ENCODE measurements around the gene WDFY4.

WDFY4 gene

GRCh38 chr10:48683424-48683823 is 1.2 kb upstream of the WDFY4 start:
- in situ Hi-C loops (cut with MboI; ENCODE audit: low sequenced_read_pairs) = no loop called here

- in situ Hi-C loops (cut with MboI; ENCODE audit: low sequenced_read_pairs) = no loop called here
These were observed 805 bp upstream of the WDFY4 start for GRCh38 chr10:48683868-48684267.

GRCh38 chr10:48684463-48684791 is 246 bp upstream of the WDFY4 start:
- in situ Hi-C loops (cut with MboI; ENCODE audit: low sequenced_read_pairs) = no loop called here

- in situ Hi-C loops (cut with MboI; ENCODE audit: low sequenced_read_pairs) = no loop called here
These were observed 1.1 kb downstream of the WDFY4 start for GRCh38 chr10:48685731-48686130.

GRCh38 chr10:48690791-48691660 is 6.4 kb downstream of the WDFY4 start:
- in situ Hi-C loops (cut with MboI; ENCODE audit: low sequenced_read_pairs) = no loop called here

DNA sequence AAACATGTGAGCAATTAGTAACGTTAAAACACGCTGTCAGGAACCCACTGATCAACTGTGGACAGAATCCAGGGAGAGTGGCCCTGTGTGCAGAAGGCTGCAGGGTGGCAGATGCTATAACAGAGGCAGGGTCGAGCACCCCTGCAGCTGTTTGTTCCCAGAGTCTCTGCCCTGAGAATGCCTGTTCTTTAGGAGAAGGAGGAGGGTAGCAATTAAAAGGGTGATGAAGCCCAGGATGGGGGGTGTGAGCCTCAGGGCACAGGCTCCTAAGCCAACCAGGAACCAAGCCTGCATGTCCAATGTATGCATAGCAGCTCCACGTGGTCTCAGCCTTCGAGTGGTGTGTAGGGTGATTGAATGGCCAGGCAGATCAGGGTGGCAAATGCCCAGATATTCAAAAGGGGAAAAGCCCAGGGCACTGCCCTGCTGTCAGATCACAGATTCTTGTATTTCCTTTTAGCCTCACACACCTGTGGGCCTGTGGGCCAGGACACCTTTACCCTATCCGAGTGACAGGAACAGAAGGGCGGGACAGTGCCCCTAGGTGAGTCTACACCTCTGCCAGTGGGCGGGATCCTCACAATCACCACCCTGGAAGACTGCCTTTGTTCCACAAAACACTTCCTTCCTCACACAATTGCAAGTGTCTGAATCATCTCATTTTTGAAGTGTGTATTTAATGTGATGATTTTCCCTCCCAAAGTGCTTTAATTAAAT is 7.3 kb downstream of the WDFY4 start:
- in situ Hi-C loops (cut with MboI; ENCODE audit: low sequenced_read_pairs) = no loop called here

GRCh38 chr10:48692748-48693147 is 8.1 kb downstream of the WDFY4 start:
- in situ Hi-C loops (cut with MboI; ENCODE audit: low sequenced_read_pairs) = no loop called here

- in situ Hi-C loops (cut with MboI; ENCODE audit: low sequenced_read_pairs) = no loop called here
These were observed 8.5 kb downstream of the WDFY4 start for GRCh38 chr10:48693206-48693605.

- in situ Hi-C loops (cut with MboI; ENCODE audit: low sequenced_read_pairs) = no loop called here
These were observed 9.8 kb downstream of the WDFY4 start for GRCh38 chr10:48694371-48695030.

GRCh38 chr10:48695636-48696534 is 11.2 kb downstream of the WDFY4 start:
- in situ Hi-C loops (cut with MboI; ENCODE audit: low sequenced_read_pairs) = no loop called here

DNA sequence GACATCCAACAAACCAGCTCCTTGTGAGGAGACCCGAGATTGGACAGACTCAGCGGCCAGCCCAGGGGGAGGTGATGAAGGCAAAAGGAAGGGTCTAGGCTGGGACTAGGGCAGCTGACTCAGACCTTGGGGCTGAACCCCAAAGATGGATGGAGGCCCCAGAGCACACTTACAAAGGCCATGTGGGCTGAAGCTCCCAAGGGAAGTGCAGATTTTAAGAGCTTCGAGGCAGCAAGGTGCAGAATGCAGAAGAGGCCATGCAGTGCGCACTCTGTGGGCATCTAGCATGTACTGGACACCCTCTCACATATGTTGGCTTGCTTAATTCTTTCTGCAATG is 11.8 kb downstream of the WDFY4 start:
- in situ Hi-C loops (cut with MboI; ENCODE audit: low sequenced_read_pairs) = no loop called here

- in situ Hi-C loops (cut with MboI; ENCODE audit: low sequenced_read_pairs) = no loop called here
These were observed 12.4 kb downstream of the WDFY4 start for GRCh38 chr10:48697091-48697490.

- in situ Hi-C loops (cut with MboI; ENCODE audit: low sequenced_read_pairs) = no loop called here
These were observed 13.4 kb downstream of the WDFY4 start for GRCh38 chr10:48697821-48698764.

DNA sequence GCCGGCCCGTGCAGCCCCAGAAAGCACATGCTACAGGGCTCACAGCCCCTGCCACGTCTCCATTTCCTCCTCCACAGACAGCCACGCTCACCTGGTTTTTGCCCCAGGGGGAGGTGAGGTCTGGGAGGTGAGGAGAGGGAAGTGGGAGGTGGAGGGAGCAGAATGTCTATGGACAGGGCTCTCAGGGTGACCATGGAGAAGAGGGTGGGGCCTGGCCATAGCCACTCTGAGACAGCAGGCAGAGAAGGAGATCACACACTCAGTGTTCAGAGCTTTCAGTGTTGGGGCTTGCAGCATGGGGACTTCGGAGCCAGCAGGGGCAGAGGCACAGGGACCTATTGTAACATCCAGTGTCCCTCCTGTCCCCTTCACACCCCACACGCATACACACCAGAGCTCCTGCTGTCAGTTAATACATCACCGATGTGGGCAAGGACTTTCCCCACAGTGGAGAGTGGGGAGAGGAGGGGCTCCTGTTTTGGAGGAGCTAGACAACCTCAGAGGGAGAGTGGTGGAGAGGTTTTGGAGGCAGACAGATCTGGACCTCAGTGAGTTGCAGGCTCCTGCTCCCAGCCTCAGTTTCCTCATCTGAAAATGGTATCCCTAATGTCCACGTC is 14.4 kb downstream of the WDFY4 start:
- in situ Hi-C loops (cut with MboI; ENCODE audit: low sequenced_read_pairs) = no loop called here

- in situ Hi-C loops (cut with MboI; ENCODE audit: low sequenced_read_pairs) = no loop called here
These were observed 15.4 kb downstream of the WDFY4 start for GRCh38 chr10:48700071-48700470.

- in situ Hi-C loops (cut with MboI; ENCODE audit: low sequenced_read_pairs) = no loop called here
These were observed 15.8 kb downstream of the WDFY4 start for GRCh38 chr10:48700493-48700892.

- in situ Hi-C loops (cut with MboI; ENCODE audit: low sequenced_read_pairs) = no loop called here
These were observed 16.6 kb downstream of the WDFY4 start for GRCh38 chr10:48701139-48701901.

DNA sequence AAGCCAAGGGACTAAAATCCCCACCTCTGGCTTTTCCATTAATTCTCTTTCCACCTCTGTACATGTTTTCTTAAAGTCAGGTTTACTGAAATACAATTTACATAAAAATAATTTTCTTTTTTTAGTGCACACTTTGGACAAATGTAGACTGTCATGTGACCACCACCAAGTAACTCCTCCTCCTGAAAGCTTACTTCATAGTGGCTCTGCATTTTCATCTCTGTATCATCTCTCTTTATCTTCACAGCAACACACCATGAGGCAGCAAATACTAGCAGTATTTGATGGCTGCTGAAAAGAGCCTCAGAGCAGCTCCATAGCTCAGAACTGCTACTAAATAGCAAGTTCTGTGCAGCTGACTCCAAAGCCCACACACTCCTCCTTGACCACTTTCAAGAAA is 17.3 kb downstream of the WDFY4 start:
- in situ Hi-C loops (cut with MboI; ENCODE audit: low sequenced_read_pairs) = no loop called here
